NOMO-1 treated with dmso at 0.1 percent for 144 hours (cell line): ENCODE measurements around the gene USP16.
A peak's percentile ranks its signal among the peaks of the same experiment; 100 is the strongest.
"Not testable (repeated sequence)": the region's sequence is repeated elsewhere in the genome, so short reads cannot be mapped to it uniquely, and the experiment has no call there.

ENCODE experiments used
- DNase-seq: peaks from one replicate; lab custom pipeline; 2025; ENCODE audit not compliant: unreplicated experiment; lab: John Stamatoyannopoulos, UW

USP16 gene

DNA sequence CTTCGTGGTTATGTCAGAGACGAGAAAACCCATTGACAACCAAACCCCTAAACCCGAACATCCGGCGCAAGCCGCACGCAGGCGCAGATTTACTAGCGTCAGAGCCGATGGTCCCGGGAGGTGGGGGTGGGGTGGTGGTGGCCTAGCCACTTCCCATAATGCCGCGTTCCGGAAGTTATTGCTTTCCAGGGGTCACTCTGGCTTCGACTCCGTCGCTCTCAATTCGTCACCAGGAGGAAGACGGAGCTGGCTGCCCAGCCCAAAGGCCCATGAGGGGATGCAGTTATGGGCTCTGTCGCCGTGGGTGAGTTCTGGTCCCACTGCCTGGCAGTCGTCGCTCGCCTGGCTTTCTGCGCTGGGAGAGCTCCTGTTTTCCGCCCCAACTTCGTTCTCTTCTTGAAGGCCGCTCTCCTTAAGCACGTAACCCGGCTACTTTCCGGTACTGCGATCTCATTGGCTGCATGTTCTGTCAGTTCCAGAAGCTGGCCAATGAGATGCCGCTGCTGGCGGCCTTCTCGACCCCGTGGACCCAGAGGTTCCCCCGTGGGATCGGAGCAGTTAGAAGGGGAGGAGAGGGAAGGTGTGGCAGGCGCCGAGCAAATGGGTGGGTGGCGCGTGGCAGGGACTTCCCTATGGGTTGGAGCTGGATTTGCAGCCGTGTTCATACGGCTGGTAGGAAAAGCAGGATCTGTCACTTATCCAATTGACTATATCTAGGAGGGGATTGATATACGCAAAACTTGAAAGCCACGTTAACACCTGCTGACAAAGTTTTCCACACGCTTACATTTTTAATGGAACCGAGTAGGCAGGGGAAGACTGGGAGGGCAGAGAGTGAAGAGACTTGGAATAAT, at the start of gene USP16:
Gene USP16, plus strand, starts transcription at position 195 of the 854 bp plus-strand sequence. CDS start 3,246 bp downstream, outside the sequence.
- DNase-seq: peak; percentile 93

DNA sequence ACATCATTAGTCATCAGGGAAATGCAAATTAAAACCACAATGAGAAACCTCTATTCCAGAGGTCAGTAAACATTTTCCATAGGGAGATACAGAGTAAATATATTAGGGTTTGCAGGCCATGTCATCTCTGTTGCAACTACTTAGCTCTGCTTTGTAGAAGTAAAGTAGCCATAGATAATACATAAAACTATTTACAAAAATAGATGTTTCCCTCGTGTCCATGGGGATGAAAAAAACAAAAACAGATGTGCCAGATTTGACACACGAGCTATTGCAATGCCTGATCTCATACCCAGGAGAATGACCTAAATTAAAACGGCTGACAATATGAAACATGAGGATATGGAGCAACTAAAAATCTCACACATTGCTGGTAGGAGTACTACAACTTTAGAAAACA, 49.1 kb upstream of the USP16 start:
- no peak for DNase-seq

DNA sequence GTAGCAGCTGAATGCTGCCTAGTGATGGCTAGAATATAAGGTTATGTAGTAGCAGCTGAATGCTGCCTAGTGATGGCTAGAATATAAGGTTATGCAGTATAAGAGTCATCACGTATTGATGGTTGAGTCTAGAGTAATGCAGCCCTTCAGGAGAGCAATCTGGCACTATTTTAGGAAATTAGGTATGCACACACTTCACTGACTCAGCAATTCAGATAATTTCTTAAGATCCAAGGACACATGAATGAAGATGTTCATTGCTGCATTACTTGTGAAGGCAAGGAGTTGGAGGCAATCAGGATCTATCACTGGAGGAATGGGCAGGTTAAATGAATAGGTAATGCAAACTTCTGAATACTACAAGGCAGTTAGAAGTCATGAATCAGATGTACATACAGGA, 45.4 kb upstream of the USP16 start:
- DNase-seq: no peak

DNA sequence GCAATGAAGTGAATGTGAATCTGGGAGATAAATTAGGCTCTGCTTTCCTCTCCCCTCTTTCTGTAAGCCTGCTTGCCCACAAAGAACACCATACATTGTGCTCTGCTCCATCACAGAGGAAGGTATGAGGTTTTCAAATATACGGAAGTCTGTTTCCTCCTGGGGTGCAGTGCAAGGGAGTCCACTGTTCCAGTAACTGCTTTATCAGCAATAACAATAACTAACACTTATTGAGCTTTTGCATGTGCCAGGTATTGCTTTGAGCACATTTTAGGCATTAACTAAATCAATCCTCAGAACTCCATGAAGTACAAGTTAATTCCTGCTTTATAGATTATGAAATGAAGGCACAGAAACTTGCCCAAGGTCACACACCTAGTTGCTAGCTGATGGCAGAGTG, 41.8 kb upstream of the USP16 start:
- DNase-seq: no peak

DNA sequence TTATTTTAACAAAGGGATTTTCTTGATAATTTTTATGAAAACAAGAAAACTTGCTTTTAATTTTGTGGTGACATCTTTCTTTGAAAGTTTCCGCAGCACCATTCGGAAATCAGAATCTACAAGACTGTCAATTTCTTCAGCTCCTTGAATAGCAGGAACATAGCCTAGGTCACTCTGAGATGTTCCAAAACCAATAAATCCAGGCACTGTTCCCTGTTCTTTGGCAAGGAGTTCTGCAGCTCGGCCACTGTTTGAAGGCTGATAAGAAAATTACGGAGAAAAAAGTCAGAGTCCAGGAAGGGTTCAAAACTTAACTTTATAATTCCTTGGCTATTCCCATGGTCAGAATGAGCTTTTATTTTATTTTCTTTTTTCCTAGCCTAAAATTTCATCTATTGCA, 37.8 kb upstream of the USP16 start:
- no peak for DNase-seq

DNA sequence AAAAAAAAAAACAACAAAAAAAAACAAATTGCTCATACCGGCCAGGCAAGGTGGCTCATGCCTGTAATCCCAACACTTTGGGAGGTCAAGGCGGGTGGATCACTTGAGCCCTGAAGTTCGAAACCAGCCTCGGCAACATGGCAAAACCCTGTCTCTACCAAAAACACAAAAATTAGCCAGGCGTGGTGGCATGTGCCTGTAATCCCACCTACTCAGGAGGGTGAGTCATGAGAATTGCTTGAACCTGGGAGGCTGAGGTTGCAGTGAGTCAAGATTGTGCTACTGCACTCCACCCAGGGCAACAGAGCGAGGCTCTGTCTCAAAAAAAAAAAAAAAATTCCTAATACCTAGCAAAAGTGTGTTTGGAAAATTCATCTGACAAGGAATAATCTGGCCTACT, 36.3 kb upstream of the USP16 start:
- DNase-seq: not testable (repeated sequence)

DNA sequence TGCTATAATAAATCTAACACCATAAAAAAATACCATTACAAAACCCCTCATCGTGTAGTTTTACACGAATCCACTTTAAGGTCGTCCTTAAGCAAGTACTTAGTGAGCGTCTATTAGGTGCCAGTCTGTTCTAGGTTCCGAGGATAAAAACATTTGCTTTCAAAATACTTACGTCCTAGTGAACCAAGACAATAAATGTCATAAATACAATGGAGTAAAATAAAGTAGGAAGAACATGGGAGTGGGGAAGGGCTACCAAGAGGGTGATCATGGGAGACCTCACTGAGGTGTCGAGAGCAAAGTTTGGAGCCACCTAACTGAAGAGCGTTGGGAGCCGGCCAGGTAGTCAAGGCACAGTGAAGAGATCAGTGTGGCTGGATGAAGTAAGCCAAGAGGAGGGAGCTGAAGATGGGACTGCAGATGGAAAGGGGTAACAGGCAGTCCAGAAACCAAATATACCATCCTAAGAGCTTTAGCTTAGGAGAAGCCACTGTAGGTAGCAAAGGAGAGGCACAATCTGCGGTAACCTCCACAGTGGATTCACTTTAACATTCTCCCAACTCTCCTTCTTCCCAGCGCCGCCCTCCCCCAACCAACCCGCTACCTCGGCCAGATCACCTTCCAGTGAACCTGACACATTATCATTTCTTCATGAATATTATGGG, 32.5 kb upstream of the USP16 start:
- no peak for DNase-seq

DNA sequence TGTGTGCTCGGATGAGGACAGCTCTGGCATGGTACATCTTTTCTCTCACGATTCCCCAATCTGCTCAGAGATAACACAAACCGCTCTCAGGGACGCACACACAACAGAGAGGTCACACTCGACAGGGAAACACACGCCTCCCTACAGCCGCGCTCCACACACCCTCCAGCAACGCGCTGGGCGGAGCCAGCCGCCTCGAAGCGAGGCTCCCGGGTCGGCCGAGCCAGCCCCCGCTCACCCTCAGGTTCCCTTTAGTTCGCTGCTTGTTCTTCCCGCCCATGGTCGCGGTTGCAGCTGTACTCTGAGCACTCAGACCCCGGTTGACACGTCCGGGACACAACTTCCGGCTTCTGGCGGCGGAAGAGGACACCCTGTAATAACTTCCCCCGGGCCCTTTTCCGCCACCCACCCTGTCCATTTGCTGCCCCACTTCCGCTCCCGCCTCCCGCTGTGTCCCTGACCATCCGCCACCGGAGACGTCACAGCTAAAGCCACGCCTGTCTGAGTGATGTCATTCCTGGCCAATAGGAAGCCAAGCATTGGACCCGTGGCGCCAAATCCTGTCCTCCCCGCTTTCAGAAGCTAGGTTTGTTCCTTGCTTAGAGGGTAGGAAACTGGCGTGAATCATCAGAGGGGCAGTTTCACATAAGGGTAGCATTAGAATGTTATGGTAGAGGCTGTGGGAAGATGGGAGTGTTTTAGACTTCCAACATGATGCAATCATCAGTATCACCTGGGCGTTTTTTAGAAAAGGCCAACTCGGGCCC, 31.8 kb upstream of the USP16 start, which contains the start of gene LTN1:
Gene LTN1, minus strand, starts transcription at position 352 of the 767 bp plus-strand sequence. Its CDS starts 72 bp downstream, at position 280.
- peak; percentile 97 for DNase-seq

DNA sequence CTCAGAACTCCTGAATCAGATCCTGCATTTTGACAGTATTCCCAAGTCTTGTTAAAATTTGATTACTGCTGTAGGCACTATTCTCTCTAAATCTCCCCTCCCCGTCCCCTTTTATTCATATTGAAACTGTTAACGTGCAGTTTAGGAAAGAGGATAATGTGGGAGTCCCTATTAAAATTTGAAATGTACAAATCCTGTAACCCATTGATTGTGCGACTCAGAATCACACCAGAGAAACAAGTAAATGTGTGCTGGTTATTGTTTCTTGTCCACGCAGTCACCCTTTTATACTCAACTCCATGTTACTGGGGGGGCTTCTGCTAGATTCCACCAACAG, 31.2 kb upstream of the USP16 start:
- DNase-seq: no peak

DNA sequence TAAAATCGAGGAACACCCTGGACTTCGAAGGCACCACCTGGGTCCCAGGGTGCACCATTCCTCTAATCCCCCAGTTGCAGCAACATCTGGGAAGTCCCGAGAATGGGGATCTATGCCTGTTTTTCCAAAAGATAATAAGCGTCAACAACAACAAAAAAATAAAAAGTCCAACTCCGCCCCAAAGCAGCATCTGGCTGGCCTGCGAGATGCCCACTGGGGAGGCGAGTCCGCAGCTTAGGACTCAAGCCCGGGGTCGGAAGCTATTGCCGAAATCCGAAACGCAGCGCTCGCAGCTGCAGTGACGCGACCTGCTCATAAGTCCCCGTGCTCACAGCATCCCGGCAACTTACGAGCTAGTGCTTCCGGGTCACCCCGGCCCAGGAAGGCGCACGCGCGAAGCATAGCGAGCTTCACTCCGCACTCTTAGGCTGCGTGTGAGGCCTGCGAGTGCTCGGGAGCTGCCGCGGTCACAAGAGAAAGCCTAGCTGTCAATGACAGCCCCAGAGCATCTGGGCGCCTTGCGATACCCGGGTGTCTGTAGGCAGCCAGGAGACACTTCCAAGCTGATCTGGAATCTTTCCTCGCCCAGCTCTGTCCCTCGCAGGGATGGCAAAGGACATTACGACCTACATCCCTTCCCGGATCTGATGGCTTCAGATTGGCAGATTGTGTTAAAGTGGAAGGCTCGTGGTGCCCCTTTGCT, 21.9 kb upstream of the USP16 start:
- peak; percentile 91 for DNase-seq

DNA sequence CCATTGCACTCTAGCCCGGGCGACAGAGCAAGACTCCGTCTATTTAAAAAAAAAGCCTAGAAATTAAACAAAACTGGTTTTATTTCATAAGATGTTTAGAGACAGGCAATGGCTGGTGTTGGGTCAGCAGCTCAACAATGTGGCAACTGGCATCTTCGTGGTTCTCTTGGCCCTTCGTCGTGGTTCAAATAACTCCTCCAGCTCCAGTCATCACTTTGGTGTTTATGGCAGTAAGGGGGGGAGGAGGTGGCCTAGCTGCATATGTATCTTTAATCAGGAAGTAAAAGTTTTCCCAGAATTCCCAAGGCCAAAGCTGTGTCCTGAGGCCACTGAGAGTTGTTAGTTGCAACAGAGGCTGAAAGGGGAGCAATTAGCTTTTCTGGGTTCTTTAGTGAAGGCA, 18.8 kb upstream of the USP16 start:
- no peak for DNase-seq

DNA sequence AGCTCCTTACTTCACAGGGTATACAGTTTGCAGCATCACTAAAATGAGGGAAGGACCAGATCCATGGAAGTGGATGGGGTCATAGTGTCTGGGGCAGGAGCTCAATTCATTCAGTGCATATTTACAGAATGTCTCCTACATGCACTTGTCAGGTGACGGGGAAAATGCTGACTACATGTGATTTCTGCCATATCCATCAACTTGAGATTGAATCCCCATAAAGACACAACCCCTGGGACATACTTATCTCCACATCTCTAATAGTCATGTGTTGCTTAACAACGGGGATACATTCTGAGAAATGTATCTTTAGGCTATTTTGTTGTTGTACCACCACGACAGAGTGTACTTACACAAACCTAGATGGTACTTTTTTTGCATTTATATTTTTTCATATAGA, 17.3 kb upstream of the USP16 start:
- no peak for DNase-seq

DNA sequence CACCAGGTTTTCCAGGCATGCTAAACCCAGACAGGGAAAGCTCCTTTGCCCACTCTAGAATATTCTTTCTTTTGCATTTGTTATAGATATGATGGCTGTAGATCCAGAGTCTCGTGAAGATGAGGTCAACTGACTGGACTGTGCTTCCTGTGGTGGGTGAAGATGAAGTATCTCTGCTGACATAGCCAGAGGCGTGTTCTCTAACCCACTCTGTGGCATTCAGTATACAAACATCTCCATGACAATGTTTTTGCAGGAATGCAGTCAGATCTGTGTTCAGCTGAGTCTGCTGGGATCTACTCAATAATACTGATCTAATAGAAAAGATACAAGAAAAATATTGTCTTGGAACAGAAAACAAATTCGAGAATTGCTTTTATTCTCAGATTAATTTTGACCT, 16.7 kb upstream of the USP16 start:
- no peak for DNase-seq

DNA sequence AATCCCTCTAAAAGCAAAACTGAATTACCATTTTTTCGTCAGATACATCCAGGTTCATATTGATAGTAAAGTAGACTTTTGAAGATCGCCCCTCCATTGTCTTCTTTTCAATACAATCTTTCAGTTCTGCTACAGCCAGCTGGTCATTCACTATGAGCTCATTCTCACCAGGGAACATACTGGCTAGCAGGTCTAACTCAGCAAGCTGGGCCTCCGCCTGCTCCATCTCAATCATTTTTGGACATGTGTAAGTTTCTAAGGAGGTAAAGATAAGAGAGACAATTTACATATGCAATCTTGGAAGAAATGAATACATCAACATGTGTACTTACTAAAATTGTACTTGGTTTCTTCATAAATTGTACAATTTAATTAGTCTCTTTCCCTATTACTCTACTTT, 16.1 kb upstream of the USP16 start:
- DNase-seq: no peak

DNA sequence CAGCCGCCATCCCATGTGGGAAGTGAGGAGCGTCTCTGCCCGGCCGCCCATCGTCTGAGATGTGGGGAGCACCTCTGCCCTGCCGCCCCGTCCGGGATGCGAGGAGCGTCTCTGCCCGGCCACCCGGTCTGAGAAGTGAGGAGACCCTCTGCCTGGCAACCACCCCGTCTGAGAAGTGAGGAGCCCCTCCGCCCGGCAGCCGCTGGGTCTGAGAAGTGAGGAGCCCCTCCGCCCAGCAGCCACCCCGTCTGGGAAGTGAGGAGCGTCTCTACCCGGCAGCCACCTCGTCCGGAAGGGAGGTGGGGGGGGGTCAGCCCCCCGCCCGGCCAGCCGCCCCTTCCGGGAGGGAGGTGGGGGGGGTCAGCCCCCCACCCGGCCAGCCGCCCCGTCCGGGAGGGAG, 13.2 kb upstream of the USP16 start:
- DNase-seq: not testable (repeated sequence)

DNA sequence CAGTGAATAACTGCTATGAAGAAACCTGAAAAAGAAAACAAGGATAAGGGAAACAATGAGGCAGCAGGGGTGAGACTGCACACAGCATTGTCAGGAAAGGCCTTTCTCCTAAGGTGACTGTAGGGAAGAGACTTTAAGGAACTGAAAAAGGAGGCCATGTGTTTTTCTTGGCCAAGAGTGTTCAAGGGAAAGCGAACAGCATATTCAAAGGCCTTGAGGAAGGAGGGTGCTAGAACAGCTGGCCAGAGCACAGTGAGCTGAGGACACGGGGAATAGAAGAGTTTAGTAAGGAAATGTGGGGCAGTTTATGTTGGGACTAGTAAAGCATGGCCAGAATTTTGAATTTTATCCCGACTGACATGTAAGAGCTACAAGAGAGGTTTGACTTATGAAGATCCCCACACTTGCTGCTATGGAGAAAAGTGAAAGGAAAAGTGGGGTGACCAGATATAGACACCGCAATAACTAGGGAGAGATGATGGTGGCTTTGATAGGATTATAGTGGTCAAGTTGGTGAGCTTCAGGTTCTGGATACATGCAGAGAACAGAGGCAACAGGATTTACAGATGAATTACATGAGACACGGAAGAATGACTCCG, 6.7 kb upstream of the USP16 start:
- DNase-seq: peak; percentile 18

DNA sequence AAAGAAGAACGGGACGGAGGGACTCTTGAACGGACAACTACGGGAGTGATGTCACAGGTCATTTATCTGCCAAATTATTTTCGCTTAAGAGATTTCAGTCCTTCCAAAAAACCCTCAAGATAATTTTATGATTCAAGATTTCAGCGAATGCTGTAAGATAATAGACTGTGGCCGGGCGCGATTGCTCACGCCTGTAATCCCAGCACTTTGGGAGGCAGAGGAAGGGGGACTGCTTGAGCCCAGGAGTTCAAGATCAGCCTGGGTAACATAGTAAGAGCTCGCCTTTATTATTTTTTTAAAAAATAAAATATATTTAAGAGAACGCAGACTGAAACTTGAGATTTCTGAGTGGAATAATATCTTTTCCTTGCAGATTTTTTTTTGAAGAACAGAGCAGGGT, 5.9 kb upstream of the USP16 start:
- no peak for DNase-seq

DNA sequence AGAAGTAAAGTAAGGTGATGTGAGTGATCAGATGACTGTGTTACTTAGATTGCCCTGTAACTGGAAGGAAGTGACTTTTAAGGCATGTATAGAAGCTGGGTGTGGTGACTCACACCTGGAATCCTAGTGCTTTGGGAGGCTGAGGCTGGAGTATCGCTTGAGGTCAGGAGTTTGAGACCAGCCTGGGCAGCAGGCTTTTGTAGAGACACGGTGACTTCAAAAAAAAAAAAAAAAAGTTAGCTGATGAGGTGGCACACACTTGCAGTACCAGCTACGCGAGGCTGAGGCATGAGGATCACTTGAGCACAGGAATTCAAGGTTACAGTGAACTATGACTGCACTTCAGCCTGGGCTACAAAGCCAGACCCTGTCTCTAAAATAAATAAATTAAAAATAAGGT, 2.3 kb upstream of the USP16 start:
- no peak for DNase-seq

DNA sequence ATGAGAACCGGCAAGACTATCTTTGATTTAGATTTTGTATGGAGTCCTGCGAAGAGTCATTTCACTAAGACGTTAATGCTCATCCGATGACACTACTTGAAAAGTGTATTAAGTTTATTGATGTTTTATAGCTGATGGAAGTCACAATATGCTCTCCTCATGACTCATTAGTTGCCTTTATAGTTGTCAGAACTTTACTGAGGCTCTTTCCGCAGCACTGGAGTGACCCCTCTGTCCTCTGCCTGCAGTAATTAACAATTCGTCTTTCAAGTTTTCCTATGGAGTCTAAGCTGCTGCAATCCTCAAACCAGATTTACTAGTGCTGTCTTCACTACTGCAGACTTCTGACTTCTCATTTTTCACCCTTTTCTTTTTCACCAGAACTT, 853 bp downstream of the USP16 start:
- DNase-seq: no peak

DNA sequence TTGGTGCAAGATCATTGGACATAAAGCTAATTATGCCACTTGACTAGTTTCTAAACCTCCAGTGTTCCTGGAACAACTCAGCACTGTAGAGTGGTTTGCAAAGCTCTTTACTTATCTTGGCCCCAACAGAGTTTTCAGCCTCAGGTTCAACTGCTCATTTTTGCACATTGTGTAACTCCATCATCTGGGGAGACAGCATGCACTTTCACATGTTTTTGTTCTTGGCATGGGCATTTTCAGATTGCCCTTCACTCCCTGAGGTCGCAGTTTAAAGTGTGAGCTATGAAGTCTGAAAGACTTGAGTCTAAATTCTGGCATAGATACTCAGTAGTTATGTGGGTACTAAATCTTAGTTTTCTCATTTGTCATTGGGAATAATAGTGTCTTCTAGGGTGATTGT, 5.1 kb downstream of the USP16 start:
- DNase-seq: no peak

DNA sequence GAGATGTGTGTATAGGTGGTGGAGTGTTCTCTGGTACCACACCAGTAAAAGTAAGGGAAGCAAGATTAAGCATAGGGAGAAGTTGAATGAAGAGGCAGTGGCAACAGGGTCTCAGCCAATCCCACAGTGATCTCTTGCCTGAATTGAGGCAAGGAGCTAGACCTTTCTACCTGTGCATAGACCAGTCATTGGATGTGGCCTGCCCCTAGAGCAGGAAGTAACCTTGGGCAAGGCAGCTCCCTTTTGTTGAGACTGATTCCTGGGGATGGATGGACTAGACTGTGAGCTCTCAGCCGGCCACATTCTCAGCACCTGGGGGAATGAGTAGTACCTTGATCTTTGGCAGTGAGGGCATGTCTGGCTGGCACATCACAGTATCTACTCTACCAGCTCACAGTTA, 6.4 kb downstream of the USP16 start:
- DNase-seq: no peak
